ENCODE measurements around the gene PPP1R12C. TPM values are rescaled to one million over a fixed set of nuclear protein-coding genes. Genes with fewer than 3 reads are reported as not detected.

The PPP1R12C gene
- total RNA-seq, 1 donor from 2014 or later, result 120 TPM

- Histone ChIP-seq H3K36me3 (no peaks in the 10 kb centered on the region), H3K27me3 (peaks cover 42% of the 10 kb centered on the region), H3K9me3 (no peaks in the 10 kb centered on the region), H3K27ac (no peak overlapping the region), H3K4me1 (peaks cover 20% of the 10 kb centered on the region), H3K4me3 (no peak overlapping the region)
- intact Hi-C loops (cut with DNase I), result no loop called here
- DNase-seq (no peak), ATAC-seq (no peak)
- TF ChIP-seq CTCF (IDR thresholded peaks at IDR 0.05), result no peak
Measured at GRCh38 chr19:55078996-55079395, 38.4 kb downstream of the PPP1R12C start.

- no peaks in the 10 kb centered on the region for H3K9me3 ChIP-seq
- no peak for ATAC-seq
- H3K27ac ChIP-seq, result no peak overlapping the region
- H3K27me3 ChIP-seq, result peaks cover 34% of the 10 kb centered on the region
- no peak overlapping the region for H3K4me3 ChIP-seq
- no peak for DNase-seq
- peaks cover 16% of the 10 kb centered on the region for H3K4me1 ChIP-seq
- TF ChIP-seq CTCF (IDR thresholded peaks at IDR 0.05), result no peak
- intact Hi-C loops (cut with DNase I), result no loop called here
- no peaks in the 10 kb centered on the region for H3K36me3 ChIP-seq
Measured at GRCh38 chr19:55077106-55077505, 40.3 kb downstream of the PPP1R12C start.

GRCh38 chr19:55076321-55076720 lies 41.1 kb downstream of the PPP1R12C start:
- TF ChIP-seq CTCF (IDR thresholded peaks at IDR 0.05), result no peak
- ATAC-seq (no peak), DNase-seq (no peak)
- peaks cover 35% of the 10 kb centered on the region for H3K27me3 ChIP-seq
- H3K4me1 ChIP-seq, result peaks cover 10% of the 10 kb centered on the region
- no peak overlapping the region for H3K4me3 ChIP-seq
- no peaks in the 10 kb centered on the region for H3K9me3 ChIP-seq
- no peaks in the 10 kb centered on the region for H3K36me3 ChIP-seq
- intact Hi-C loops (cut with DNase I), result no loop called here
- no peak overlapping the region for H3K27ac ChIP-seq

- intact Hi-C loops (cut with DNase I), result no loop called here
- H3K4me3 ChIP-seq, result no peak within 1 kb of the TSS
- H3K4me1 ChIP-seq, result peaks cover 4% of the 10 kb centered on the region
- peak; percentile 91 for DNase-seq
- ATAC-seq, result peak; percentile 84
- peaks cover 36% of the 10 kb centered on the region for H3K27me3 ChIP-seq
- peak within 1 kb of the TSS; percentile 36 for H3K27ac ChIP-seq
- no peaks in the 10 kb centered on the region for H3K36me3 ChIP-seq
- no peaks in the 10 kb centered on the region for H3K9me3 ChIP-seq
- no peak for TF ChIP-seq CTCF (IDR thresholded peaks at IDR 0.05)
Measured at GRCh38 chr19:55075371-55075998, 42.0 kb downstream of the PPP1R12C start, which contains the start of gene EPS8L1. TSS of gene EPS8L1 (plus strand) at chr19:55075869. CDS start at chr19:55076445, 576 bp downstream.

- no peaks in the 10 kb centered on the region for H3K36me3 ChIP-seq
- no peak for TF ChIP-seq CTCF (IDR thresholded peaks at IDR 0.05)
- H3K27ac ChIP-seq, result no peak overlapping the region
- H3K4me3 ChIP-seq, result no peak overlapping the region
- DNase-seq, result no peak
- peaks cover 4% of the 10 kb centered on the region for H3K4me1 ChIP-seq
- peaks cover 38% of the 10 kb centered on the region for H3K27me3 ChIP-seq
- intact Hi-C loops (cut with DNase I), result no loop called here
- ATAC-seq, result no peak
- no peaks in the 10 kb centered on the region for H3K9me3 ChIP-seq
Measured at GRCh38 chr19:55071913-55072312, 45.5 kb downstream of the PPP1R12C start.

- DNase-seq, result no peak
Measured at GRCh38 chr19:55071129-55071502, 46.3 kb downstream of the PPP1R12C start.

More at GRCh38 chr19:55071129-55071502, 46.3 kb downstream of the PPP1R12C start:
- H3K27me3 ChIP-seq, result peaks cover 31% of the 10 kb centered on the region
- H3K4me1 ChIP-seq, result peaks cover 4% of the 10 kb centered on the region
- no peaks in the 10 kb centered on the region for H3K9me3 ChIP-seq
- no peak for ATAC-seq
- no peaks in the 10 kb centered on the region for H3K36me3 ChIP-seq
- intact Hi-C loops (cut with DNase I), result no loop called here
- TF ChIP-seq CTCF (IDR thresholded peaks at IDR 0.05), result no peak
- H3K27ac ChIP-seq, result no peak overlapping the region
- no peak overlapping the region for H3K4me3 ChIP-seq

All from upper lobe of right lung (tissue), 1 donor.